H1 (cell line): ENCODE results near the gene SLC17A8. TPM values are rescaled to one million over a fixed set of nuclear protein-coding genes. Genes with fewer than 3 reads are reported as not detected.

ENCODE experiments used
- CTCF ChIA-PET: fragments of 300-600 bp; sonication (Branson Sonifier 250); formaldehyde crosslinking; loops from one replicate; lab custom pipeline; 2021; ENCODE audit not compliant: partially characterized antibody; lab: Charles Lee
- POLR2A ChIA-PET: fragments of 300-600 bp; sonication (Branson Sonifier 250); formaldehyde crosslinking; loops from one replicate; lab custom pipeline; 2021; ENCODE audit warnings: inconsistent platforms; ENCODE audit not compliant: partially characterized antibody; lab: Charles Lee
- DNase-seq, 2 experiments: peaks; one replicate each; pipeline versions ENCODE4 v3.0.0 to v3.0.0-alpha.2; 2010 to 2022; ENCODE audit warnings: low spot score in 2 of 2, low read depth in 1 of 2, mixed read lengths in 1 of 2
- FAIRE-seq: peaks from 2 replicates; lab custom pipeline; 2011; peaks lifted over from hg19 to GRCh38; lab: Jason Lieb, UNC
- H2AFZ ChIP-seq: 2 replicates; pipeline ENCODE4 v1.8.1; 2012; ENCODE audit warnings: low read length, inconsistent platforms
- H2AK5ac ChIP-seq: 2 replicates; pipeline ENCODE4 v1.6.1; 2013; ENCODE audit warnings: low read depth, low read length
- H2BK120ac ChIP-seq: replicated peaks from 2 replicates; pipeline ENCODE3; 2013; ENCODE audit warnings: low read depth, low read length, inconsistent platforms
- H2BK12ac ChIP-seq: 2 replicates; pipeline ENCODE4 v1.6.1; 2013; ENCODE audit warnings: low read depth, low read length
- H2BK15ac ChIP-seq: 2 replicates; pipeline ENCODE4 v1.6.1; 2013; ENCODE audit warnings: low read length
- H2BK20ac ChIP-seq: 2 replicates; pipeline ENCODE4 v1.6.1; 2013; ENCODE audit warnings: low read length
- H2BK5ac ChIP-seq: 2 replicates; pipeline ENCODE4 v1.6.1; 2013; ENCODE audit warnings: low read depth, low read length
- H3K14ac ChIP-seq: 2 replicates; pipeline ENCODE4 v1.6.1; 2013; ENCODE audit warnings: inconsistent platforms; ENCODE audit not compliant: insufficient read length
- H3K18ac ChIP-seq: 2 replicates; pipeline ENCODE4 v1.6.1; 2013; ENCODE audit warnings: low read length; ENCODE audit errors: extremely low read depth
- H3K23ac ChIP-seq: 2 replicates; pipeline ENCODE4 v1.6.1; 2013; ENCODE audit warnings: inconsistent platforms; ENCODE audit not compliant: insufficient read length
- H3K23me2 ChIP-seq: 2 replicates; pipeline ENCODE4 v1.6.1; 2013; ENCODE audit warnings: low read depth, low read length
- H3K27ac ChIP-seq: 2 replicates; pipeline ENCODE4 v1.6.1; 2011; ENCODE audit warnings: low read depth, low read length, inconsistent platforms
- H3K27me3 ChIP-seq, 4 experiments: replicated peaks in 1 of 4; 1 replicate in 1 of 4; 2 replicates in 3 of 4; pipeline versions ENCODE4 v1.6.1 to v1.8.1; 2011 to 2013; ENCODE audit warnings: low read length in 3 of 4, mild to moderate bottlenecking in 3 of 4, inconsistent platforms in 2 of 4, mixed read lengths in 2 of 4, moderate library complexity in 1 of 4; ENCODE audit not compliant: control insufficient read depth in 3 of 4, insufficient read depth in 3 of 4; ENCODE audit errors: extremely low read depth in 1 of 4
- H3K36me3 ChIP-seq, 4 experiments: 2 replicates each; pipeline versions ENCODE4 v1.6.1 to v1.8.1; 2011 to 2013; ENCODE audit warnings: mild to moderate bottlenecking in 4 of 4, low read length in 3 of 4, moderate library complexity in 2 of 4, control low read depth in 1 of 4, inconsistent platforms in 1 of 4; ENCODE audit not compliant: insufficient read depth in 4 of 4, control insufficient read depth in 2 of 4
- H3K4ac ChIP-seq: replicated peaks from 2 replicates; pipeline ENCODE3; 2013; ENCODE audit warnings: low read length, low read depth, mixed read lengths, inconsistent platforms; ENCODE audit not compliant: insufficient read length
- H3K4me1 ChIP-seq, 4 experiments: replicated peaks in 1 of 4; 1 replicate in 1 of 4; 2 replicates in 3 of 4; pipeline versions ENCODE4 v1.6.1 to v1.8.1; 2011 to 2013; ENCODE audit warnings: low read length in 3 of 4, inconsistent platforms in 2 of 4, mixed read lengths in 1 of 4; ENCODE audit not compliant: insufficient read depth in 4 of 4, control insufficient read depth in 3 of 4
- H3K4me2 ChIP-seq, 2 experiments: 2 replicates each; pipeline versions ENCODE4 v1.6.1 to v1.8.1; 2011 to 2013; ENCODE audit warnings: low read depth in 2 of 2, low read length in 2 of 2, control low read depth in 1 of 2, inconsistent platforms in 1 of 2, mild to moderate bottlenecking in 1 of 2; ENCODE audit not compliant: insufficient read depth in 1 of 2
- H3K4me3 ChIP-seq, 4 experiments: fragments of 200-600, 300-600 bp in 1 of 4; sonication (generic), shearing (Covaris generic), sonication (Bioruptor Twin) in 1 of 4; 2 replicates each; pipeline versions ENCODE4 v1.5.1 to v1.8.1; 2011 to 2016; ENCODE audit warnings: low read length in 4 of 4, low read depth in 3 of 4, control low read depth in 2 of 4, inconsistent platforms in 2 of 4, mild to moderate bottlenecking in 2 of 4, mixed read lengths in 1 of 4, moderate library complexity in 1 of 4; ENCODE audit not compliant: insufficient read depth in 2 of 4; ENCODE audit errors: extremely low read depth in 1 of 4
- H3K56ac ChIP-seq: replicated peaks from 2 replicates; pipeline ENCODE3; 2013; ENCODE audit warnings: low read depth, mild to moderate bottlenecking, mixed read lengths, low read length, inconsistent platforms; ENCODE audit not compliant: insufficient read length
- H3K79me1 ChIP-seq: 2 replicates; pipeline ENCODE4 v1.6.1; 2013; ENCODE audit warnings: low read depth, low read length, control low read depth
- H3K79me2 ChIP-seq, 2 experiments: 2 replicates each; pipeline versions ENCODE4 v1.6.1 to v1.8.1; 2012 to 2013; ENCODE audit warnings: low read length in 2 of 2, mild to moderate bottlenecking in 2 of 2, inconsistent platforms in 1 of 2; ENCODE audit not compliant: insufficient read depth in 2 of 2, control insufficient read depth in 1 of 2
- H3K9ac ChIP-seq, 4 experiments: replicated peaks in 1 of 4; 1 replicate in 1 of 4; 2 replicates in 3 of 4; pipeline versions ENCODE4 v1.6.1 to v1.8.1; 2011 to 2013; ENCODE audit warnings: low read depth in 3 of 4, low read length in 3 of 4, control low read depth in 2 of 4, mild to moderate bottlenecking in 2 of 4, moderate library complexity in 2 of 4, inconsistent platforms in 1 of 4; ENCODE audit errors: extremely low read depth in 1 of 4
- H3K9me3 ChIP-seq, 2 experiments: 2 replicates each; pipeline versions ENCODE4 v1.6.1 to v1.8.1; 2012 to 2013; ENCODE audit warnings: mild to moderate bottlenecking in 2 of 2, moderate library complexity in 2 of 2, control low read depth in 1 of 2, inconsistent platforms in 1 of 2, low read depth in 1 of 2, low read length in 1 of 2, mixed read lengths in 1 of 2; ENCODE audit not compliant: insufficient read depth in 2 of 2
- H4K20me1 ChIP-seq, 2 experiments: replicated peaks in 1 of 2; 2 replicates each; pipeline versions ENCODE3 to v1.8.1; 2011 to 2013; ENCODE audit warnings: inconsistent platforms in 2 of 2, low read length in 2 of 2, mild to moderate bottlenecking in 1 of 2; ENCODE audit not compliant: insufficient read depth in 2 of 2, control insufficient read depth in 1 of 2
- H4K5ac ChIP-seq: 2 replicates; pipeline ENCODE4 v1.6.1; 2013; ENCODE audit warnings: low read length, low read depth, mixed read lengths, inconsistent platforms; ENCODE audit not compliant: insufficient read length
- H4K8ac ChIP-seq: 2 replicates; pipeline ENCODE4 v1.8.0; 2013; ENCODE audit warnings: mild to moderate bottlenecking, moderate library complexity, low read length, inconsistent platforms; ENCODE audit not compliant: insufficient read depth; ENCODE audit errors: extremely low read depth
- H4K91ac ChIP-seq: replicated peaks from 2 replicates; pipeline ENCODE3; 2013; ENCODE audit warnings: low read length, mixed read lengths, inconsistent platforms; ENCODE audit not compliant: insufficient read length
- SIN3A ChIP-seq, 2 experiments: IDR thresholded peaks in 1 of 2; conservative IDR thresholded peaks in 1 of 2; 2 replicates each; pipeline ENCODE4 v1.6.1; 2011 to 2012; ENCODE audit warnings: low read length in 2 of 2, improper control_type of control experiment in 1 of 2, low read depth in 1 of 2, mild to moderate bottlenecking in 1 of 2
- WGBS, 2 experiments: shearing (Covaris generic) in 1 of 2; methylation state at CpG; one replicate each; pipeline versions ENCODE4 v1.1.6 to v1.1.7; 2013 to 2015; ENCODE audit warnings: low lambda C conversion rate in 2 of 2, mixed read lengths in 2 of 2, inconsistent platforms in 1 of 2, low coverage in 1 of 2, missing lambda C conversion rate in 1 of 2; ENCODE audit not compliant: insufficient replicate concordance in 2 of 2, insufficient coverage in 1 of 2, insufficient read length in 1 of 2; ENCODE audit errors: extremely low coverage in 1 of 2, missing lambda C conversion rate in 1 of 2; 5-methylcytosine and 5-hydroxymethylcytosine counted together
- polyA plus RNA-seq, 7 experiments: library from polyadenylated mRNA; depleted of rRNA in 3 of 7; stranded (reverse) in 5 of 7; unstranded in 2 of 7; fragments of >200 nt in 5 of 7; fragments of 200-250 nt in 2 of 7; gene quantifications; 1 replicate in 5 of 7; 2 replicates in 1 of 7; 4 replicates in 1 of 7; pipeline versions ENCODE4 v1.2.1 to v1.2.3, GENCODE V29; 2011 to 2013; ENCODE audit warnings: missing spikeins in 2 of 7, mixed read lengths in 2 of 7
- total RNA-seq: library from RNA; stranded (reverse); fragmentation: NEBNext Ultra II Directional; extraction: Animal tissue kit (Norgen Biotek cat#: 25700); gene quantifications from 2 replicates; pipeline ENCODE4 v1.2.1, GENCODE V29; 2021

Gene SLC17A8
- total and polyA plus RNA-seq, 2 of the 8 experiments (the other 6 are each of a cell fraction or from before 2014, with no cell fraction given), result 0.14 to 0.30 TPM

GRCh38 chr12:100403446-100403845 is 46.6 kb downstream of the SLC17A8 start:
- no peak for FAIRE-seq
- no peak overlapping the region for H2BK5ac ChIP-seq
- CTCF ChIA-PET, result interaction anchor here (0.5 to 5.1 kb wide), 19 partner anchors 8 to 269 kb away, joined by 3 to 92 read pairs (median 11); partner anchors contain the start of gene SLC17A8

More at GRCh38 chr12:100403446-100403845, 46.6 kb downstream of the SLC17A8 start:
- Histone ChIP-seq H3K4me1 (peaks cover 0 to 3% (median 1%) of the 10 kb centered on the region in 4 experiments; a peak in 4 of 7 replicates), H3K9me3 (no peaks in the 10 kb centered on the region), H3K14ac (no peak overlapping the region), H3K18ac (no peak overlapping the region), H3K27me3 (no peaks in the 10 kb centered on the region), H3K9ac (peak overlapping the region in 1 of 4 experiments; percentile 15; a peak in 1 of 7 replicates), H3K56ac (no peak overlapping the region), H4K91ac (no peak overlapping the region), H2BK15ac (no peak overlapping the region), H3K36me3 (no peaks in the 10 kb centered on the region), H3K23ac (no peak overlapping the region), H2AK5ac (no peak overlapping the region), H3K79me2 (no peaks in the 10 kb centered on the region), H3K4me3 (no peak overlapping the region), H3K27ac (no peak overlapping the region), H2BK20ac (no peak overlapping the region), H4K20me1 (no peaks in the 10 kb centered on the region), H3K4ac (no peak overlapping the region), H3K79me1 (no peaks in the 10 kb centered on the region), H3K23me2 (no peaks in the 10 kb centered on the region), H2BK120ac (no peak overlapping the region), H2AFZ (no peak overlapping the region), H4K5ac (no peak overlapping the region), H3K4me2 (no peak overlapping the region), H4K8ac (no peak overlapping the region), H2BK12ac (no peak overlapping the region)
- 87% methylated on average over 2 of the region's 2 CpGs; no CpG with 5 or more reads in 1 of the 2 experiments for WGBS, 2 experiments
- DNase-seq, result peak in 1 of 2 experiments; percentile 10
- no peak for TF ChIP-seq SIN3A (conservative IDR thresholded peaks at IDR 0.05 in 1 of 2, IDR thresholded peaks at IDR 0.05 in 1 of 2; ENCODE audit: low read depth in 1 of 2, low read length in 2 of 2)
- POLR2A ChIA-PET, result no interaction called here
